HG03520 (cell line): Measurements from ENCODE around the gene INPP5A.

Experiments
- ATAC-seq: cut with Tn5 transposase; IDR thresholded peaks from one replicate; pipeline ENCODE4 v1.9.1; 2021; ENCODE audit warnings: mild to moderate bottlenecking, moderate library complexity; ENCODE audit not compliant: unreplicated experiment

The INPP5A gene

GRCh38 chr10:132624847-132625471, 87.4 kb downstream of the INPP5A start:
- no peak for ATAC-seq

DNA sequence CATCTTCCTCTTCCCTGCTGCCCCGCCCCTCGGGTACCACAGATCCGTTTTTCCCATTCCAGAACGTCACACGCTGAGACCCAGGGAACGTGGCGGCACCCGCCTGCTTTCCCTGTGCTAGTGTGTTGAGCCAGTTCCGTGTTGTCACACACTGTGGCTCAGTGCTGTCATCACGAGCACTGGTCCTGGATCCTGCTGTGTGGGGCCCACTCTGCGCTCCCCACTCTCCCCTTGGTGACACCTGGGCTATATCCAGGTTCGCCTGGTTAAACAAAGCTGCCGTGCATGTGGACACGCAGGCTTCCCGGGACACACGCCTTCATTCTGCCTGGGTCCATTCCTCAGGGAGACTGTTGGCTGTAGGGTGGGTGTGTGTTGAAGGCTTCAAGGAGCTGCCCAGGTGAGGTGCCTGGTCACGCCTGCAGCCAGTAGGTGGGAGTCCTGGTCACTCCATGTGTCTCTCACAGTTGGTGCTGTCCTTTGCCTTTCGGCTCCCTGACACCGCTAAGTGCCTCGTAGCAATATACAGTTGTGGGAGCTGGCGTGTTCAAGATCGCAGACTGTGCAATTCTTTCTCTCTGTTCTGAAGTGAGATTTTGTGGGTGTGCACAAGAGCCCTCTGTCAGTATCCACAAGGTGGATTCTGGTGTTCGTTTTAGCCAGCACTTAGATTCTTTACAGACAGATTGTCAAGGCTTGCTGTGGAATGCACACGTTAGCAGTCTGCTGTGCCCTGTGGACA, 88.6 kb downstream of the INPP5A start:
- no peak for ATAC-seq

GRCh38 chr10:132626761-132627665, 89.4 kb downstream of the INPP5A start:
- ATAC-seq = no peak

DNA sequence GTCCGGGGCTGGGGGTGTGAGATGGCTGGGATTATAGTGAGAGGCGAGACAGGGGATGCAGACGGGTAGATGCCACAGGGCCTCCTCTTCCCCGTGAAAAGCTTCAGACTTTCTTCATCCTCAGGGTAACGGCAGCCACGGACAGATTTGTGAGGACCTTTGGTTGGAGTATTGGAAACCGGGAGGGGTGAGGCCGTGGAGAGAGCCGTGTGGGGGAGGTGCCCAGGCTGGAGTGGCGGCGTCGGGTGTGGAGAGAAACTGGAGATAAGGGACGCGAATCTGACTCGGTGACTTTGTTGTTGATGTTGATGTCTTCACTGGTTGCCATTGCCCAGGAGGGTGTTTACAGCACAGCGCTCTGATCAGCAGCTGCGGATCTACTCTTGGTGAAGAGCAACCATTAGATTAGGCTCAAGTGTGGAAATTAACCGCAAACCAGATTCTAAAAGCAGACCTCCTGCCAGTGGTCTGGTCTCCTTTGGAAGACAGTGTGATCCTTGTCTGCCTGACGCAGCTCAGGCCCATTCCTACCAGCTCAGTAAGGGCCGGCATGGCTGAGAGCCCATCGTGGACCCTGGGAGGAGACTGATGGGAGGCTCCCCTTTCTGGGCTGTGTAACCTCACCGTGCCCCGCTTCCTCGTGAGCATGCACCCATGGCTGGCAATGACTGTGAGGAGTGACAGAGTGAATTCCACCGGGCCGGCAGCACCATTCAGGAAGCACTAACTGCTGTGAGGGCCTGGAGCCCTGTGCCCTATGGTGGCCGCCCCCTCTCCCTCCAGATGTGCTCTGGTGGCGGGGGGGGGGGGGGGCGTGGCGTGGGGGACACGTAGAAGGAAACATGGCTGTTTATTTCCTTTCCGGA, 90.3 kb downstream of the INPP5A start:
- no peak for ATAC-seq

DNA sequence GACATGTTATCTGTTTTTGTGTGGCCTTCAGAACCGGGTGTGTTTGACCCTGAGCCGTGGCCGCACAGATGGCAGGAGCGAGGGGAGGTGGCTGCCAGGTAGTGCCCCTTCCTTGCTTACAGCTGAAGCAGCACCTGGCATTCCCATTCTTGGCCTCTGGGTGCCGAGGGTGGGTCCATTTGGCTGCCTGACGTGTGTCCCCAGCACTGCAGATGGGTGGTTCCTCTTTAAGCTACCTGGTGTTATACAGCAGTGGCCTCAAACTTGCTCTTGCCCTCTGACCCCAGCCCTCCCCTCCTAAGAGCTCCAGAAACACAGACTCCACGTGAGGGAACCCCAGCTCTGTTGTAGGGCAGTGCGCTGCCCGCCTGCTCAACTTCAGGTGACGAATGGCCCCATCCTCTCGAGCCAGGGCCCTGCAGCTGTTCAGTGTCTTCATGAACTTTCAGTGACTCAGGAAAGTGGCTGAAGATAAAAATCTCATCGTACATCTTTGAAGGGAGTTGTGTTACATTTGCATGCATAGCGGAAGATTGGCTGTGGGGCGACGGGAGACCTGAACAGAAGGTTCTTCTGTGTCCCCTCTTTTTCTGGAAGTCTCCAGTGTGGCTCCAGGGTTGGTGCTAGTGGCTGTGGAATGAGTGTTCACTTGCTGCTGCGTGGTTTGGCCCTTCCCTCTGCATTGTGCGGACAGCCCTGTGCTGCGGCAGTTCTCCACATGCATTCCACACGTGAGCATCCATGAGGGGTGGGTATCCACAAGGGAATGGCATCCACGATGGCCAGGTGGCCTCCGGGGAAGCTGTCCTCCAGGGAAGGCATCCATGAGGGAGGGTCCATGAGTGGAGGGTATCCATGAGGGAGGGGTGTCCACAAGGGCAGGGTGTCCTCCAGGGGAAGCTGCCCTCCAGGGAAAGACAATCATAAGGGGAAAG, 91.6 kb downstream of the INPP5A start:
- no peak for ATAC-seq

DNA sequence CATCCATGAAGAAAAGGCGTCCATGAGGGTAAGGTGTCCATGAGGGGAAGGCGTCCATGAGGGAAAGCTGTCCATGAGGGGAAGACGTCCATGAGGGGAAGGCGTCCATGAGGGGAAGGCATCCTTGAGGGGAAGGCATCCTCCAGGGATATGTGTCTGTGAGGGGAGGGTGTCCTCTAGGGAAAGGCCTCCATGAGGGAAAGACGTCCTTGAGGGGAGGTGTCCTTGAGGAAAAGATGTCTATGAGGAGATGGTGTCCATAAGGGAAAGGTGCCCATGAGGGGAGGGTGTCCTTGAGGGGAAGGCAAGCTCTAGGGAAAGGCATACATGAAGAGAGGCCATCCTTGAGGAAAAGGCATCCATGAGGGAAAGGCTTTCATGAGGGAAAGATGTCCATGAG, 92.6 kb downstream of the INPP5A start:
- ATAC-seq = no peak

- ATAC-seq = no peak
Measured at GRCh38 chr10:132630666-132631337, 93.2 kb downstream of the INPP5A start.

GRCh38 chr10:132631338-132631735, 93.8 kb downstream of the INPP5A start:
- ATAC-seq = no peak

GRCh38 chr10:132632091-132632561, 94.5 kb downstream of the INPP5A start:
- no peak for ATAC-seq

GRCh38 chr10:132632851-132633684, 95.5 kb downstream of the INPP5A start:
- no peak for ATAC-seq

- ATAC-seq = no peak
Measured at GRCh38 chr10:132634241-132634946, 96.8 kb downstream of the INPP5A start.

DNA sequence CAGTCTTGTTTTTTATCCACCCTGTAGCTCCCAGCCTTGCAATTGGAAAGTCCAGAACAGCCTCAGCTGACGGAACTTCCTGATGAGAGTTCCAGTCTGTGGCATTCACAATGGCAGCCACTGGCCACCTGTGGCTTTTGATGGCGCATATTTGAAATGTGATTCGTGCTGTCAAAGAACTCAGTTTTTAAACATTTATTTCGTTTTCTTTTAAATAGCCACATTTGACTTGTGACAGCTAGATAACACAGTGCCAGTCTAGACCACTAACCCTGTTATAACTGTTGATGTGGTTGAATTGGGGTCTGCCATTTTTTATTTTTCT, 97.3 kb downstream of the INPP5A start:
- no peak for ATAC-seq

DNA sequence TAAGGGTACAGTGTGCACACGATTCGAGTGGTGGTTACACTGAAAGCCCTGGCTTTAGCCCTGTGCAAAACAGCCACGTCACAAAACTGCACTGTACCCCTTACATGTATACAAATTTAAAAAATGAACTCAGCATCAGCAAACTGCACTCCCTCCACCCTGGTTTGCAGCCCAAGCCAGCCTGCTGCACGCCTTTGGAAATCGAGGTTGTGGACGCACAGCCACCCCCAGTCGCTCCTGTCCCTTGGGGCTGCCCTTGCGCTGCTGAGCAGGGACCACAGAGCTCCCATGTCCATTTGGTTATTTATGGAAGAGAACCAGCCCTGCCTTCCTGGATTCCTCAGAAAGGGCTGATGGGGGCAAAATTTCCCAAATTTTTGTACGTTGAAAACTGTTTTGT, 98.8 kb downstream of the INPP5A start:
- ATAC-seq = no peak

DNA sequence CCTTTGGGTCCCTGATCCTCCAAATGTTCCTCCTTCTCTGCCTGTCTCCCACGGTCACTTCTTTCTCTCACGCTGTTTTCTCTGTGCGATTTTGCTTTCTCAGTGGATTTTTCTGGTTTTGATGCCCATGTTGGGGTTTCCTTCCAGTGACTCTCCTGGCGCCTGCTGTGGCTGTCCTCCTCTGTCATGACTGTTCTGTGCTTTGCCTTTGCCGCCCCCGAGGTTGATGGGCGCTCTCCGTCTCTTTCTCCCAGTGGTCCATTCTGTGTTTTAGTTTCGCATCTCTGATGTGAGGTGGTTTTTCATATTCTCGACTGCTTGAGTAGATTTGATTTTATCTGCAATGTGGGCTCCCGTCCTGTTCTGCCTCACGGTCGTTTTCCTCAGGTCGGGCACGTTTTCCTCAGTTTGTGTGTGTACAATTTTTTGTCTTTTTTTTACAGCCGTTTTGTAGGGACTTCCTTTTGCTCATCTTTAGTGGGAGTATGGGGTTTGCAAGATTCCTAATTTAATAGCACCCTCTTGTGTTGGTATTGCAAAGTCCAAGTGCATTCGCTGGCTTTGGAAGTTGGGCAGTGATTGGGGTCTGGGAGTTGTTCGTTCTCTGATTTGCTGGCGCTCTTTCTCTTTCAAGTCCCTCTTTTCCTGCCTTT, 100.0 kb downstream of the INPP5A start:
- peak; percentile 56 for ATAC-seq

GRCh38 chr10:132638130-132638515, 100.5 kb downstream of the INPP5A start:
- no peak for ATAC-seq

- ATAC-seq = no peak
Measured at GRCh38 chr10:132639470-132639869, 101.9 kb downstream of the INPP5A start.
